HCT116 (cell line): ENCODE measurements around the gene METTL27. TPM values are rescaled to one million over a fixed set of nuclear protein-coding genes. Genes with fewer than 3 reads are reported as not detected.

Experiments used
- ATAC-seq: fragments of 200-7000 bp; cut with Tn5 transposase; 2 replicates; pipeline ENCODE4 v1.9.1; 2020; ENCODE audit warnings: mild to moderate bottlenecking, moderate library complexity
- Bru-seq: library from RNA; stranded (reverse); fragments of 400-500 nt; gene quantifications from one replicate; lab custom pipeline; 2021; lab: Mats Ljungman, UMichigan
- BruChase-seq, 2 experiments: library from RNA; stranded (reverse); fragments of 400-500 nt; gene quantifications; one replicate each; lab custom pipeline; 2021; lab: Mats Ljungman, UMichigan
- BruUV-seq: library from RNA; stranded (reverse); fragments of 400-500 nt; replicated peaks from 2 replicates; lab custom pipeline; 2021; lab: Mats Ljungman, UMichigan
- CTCF ChIA-PET: fragments of 300-600 bp; sonication (Branson Sonifier 250); formaldehyde crosslinking; loops from one replicate; lab custom pipeline; 2021; ENCODE audit warnings: antibody characterized with exemption; lab: Charles Lee
- POLR2A ChIA-PET: fragments of 300-600, 350-600 bp; sonication (Branson Sonifier 250); formaldehyde crosslinking; loops from one replicate; lab custom pipeline; 2021; ENCODE audit warnings: antibody characterized with exemption; lab: Charles Lee
- RAD21 ChIA-PET, 2 experiments: fragments of 300-600 bp; sonication (Branson Sonifier 250); formaldehyde crosslinking; loops; one replicate each; lab custom pipeline; 2023; ENCODE audit warnings: low total read pairs in 2 of 2; ENCODE audit not compliant: uncharacterized antibody in 2 of 2, unreplicated experiment in 2 of 2, low non-redundant PET in 1 of 2; lab: Charles Lee
- DNase-seq: peaks from one replicate; pipeline ENCODE4 v3.0.0-alpha.2; 2010; ENCODE audit warnings: low read depth, low spot score
- H2AFZ ChIP-seq: fragments of 200-600 bp; shearing (Covaris generic), sonication (generic); 2 replicates; pipeline ENCODE4 v1.6.1; 2017; ENCODE audit warnings: low read depth, mixed run types, mixed read lengths, antibody characterized with exemption, low read length; ENCODE audit not compliant: poor library complexity, severe bottlenecking
- H3K27ac ChIP-seq: 2 replicates; pipeline ENCODE4 v1.5.1; 2012; ENCODE audit warnings: low read depth, low read length
- H3K27me3 ChIP-seq: fragments of 200-600 bp; sonication (generic); 2 replicates; pipeline ENCODE4 v1.6.1; 2016; ENCODE audit warnings: mixed run types, low read length, mixed read lengths; ENCODE audit not compliant: insufficient read depth
- H3K36me3 ChIP-seq, 2 experiments: fragments of 200-500 bp in 1 of 2; fragments of 200-600 bp in 1 of 2; sonication (Bioruptor generic) in 1 of 2; sonication (generic) in 1 of 2; 2 replicates each; pipeline versions ENCODE4 v1.5.1 to v1.6.1; 2014 to 2016; ENCODE audit warnings: low read length in 2 of 2, inconsistent platforms in 1 of 2, mixed read lengths in 1 of 2, mixed run types in 1 of 2; ENCODE audit not compliant: insufficient read depth in 2 of 2, control insufficient read depth in 1 of 2
- H3K4me1 ChIP-seq, 2 experiments: fragments of 200-600 bp in 1 of 2; sonication (generic) in 1 of 2; 2 replicates each; pipeline versions ENCODE4 v1.5.1 to v1.6.1; 2012 to 2017; ENCODE audit warnings: low read length in 2 of 2, inconsistent platforms in 1 of 2, mild to moderate bottlenecking in 1 of 2, mixed read lengths in 1 of 2, mixed run types in 1 of 2, moderate library complexity in 1 of 2; ENCODE audit not compliant: insufficient read depth in 2 of 2, control insufficient read depth in 1 of 2
- H3K4me2 ChIP-seq: fragments of 200-600 bp; sonication (generic); 2 replicates; pipeline ENCODE4 v1.6.1; 2017; ENCODE audit warnings: mixed run types, low read length, mixed read lengths
- H3K4me3 ChIP-seq, 2 experiments: fragments of 200-600 bp in 1 of 2; sonication (generic) in 1 of 2; replicated peaks in 1 of 2; 2 replicates each; pipeline ENCODE4 v1.5.1; 2011 to 2016; ENCODE audit warnings: low read length in 2 of 2, control low read depth in 1 of 2, low read depth in 1 of 2, mild to moderate bottlenecking in 1 of 2, mixed read lengths in 1 of 2, mixed run types in 1 of 2
- H3K79me2 ChIP-seq: fragments of 200-600 bp; sonication (generic); 2 replicates; pipeline ENCODE4 v1.6.1; 2017; ENCODE audit warnings: mild to moderate bottlenecking, mixed run types, low read length, moderate library complexity, mixed read lengths; ENCODE audit not compliant: insufficient read depth
- H3K9ac ChIP-seq: fragments of 200-600 bp; sonication (generic); 2 replicates; pipeline ENCODE4 v1.6.1; 2016; ENCODE audit warnings: low read length, mixed read lengths
- H3K9me2 ChIP-seq: fragments of 200-600 bp; sonication (generic), shearing (Covaris generic); 2 replicates; pipeline ENCODE4 v1.6.1; 2017; ENCODE audit warnings: mixed run types, mild to moderate bottlenecking, moderate library complexity; ENCODE audit not compliant: insufficient read depth
- H3K9me3 ChIP-seq, 2 experiments: fragments of 200-500 bp in 1 of 2; fragments of 200-600 bp in 1 of 2; sonication (Bioruptor generic) in 1 of 2; sonication (generic) in 1 of 2; 2 replicates each; pipeline ENCODE4 v1.6.1; 2014 to 2017; ENCODE audit warnings: low read length in 2 of 2, mixed read lengths in 2 of 2, inconsistent platforms in 1 of 2, low read depth in 1 of 2, mild to moderate bottlenecking in 1 of 2, mixed run types in 1 of 2, moderate library complexity in 1 of 2; ENCODE audit not compliant: control insufficient read depth in 1 of 2, insufficient read depth in 1 of 2
- H4K20me1 ChIP-seq: fragments of 200-600 bp; sonication (generic), shearing (Covaris generic); 2 replicates; pipeline ENCODE4 v1.6.1; 2017; ENCODE audit warnings: mixed run types, mild to moderate bottlenecking, moderate library complexity; ENCODE audit not compliant: insufficient read depth
- CBX3 ChIP-seq: IDR thresholded peaks from 2 replicates; pipeline ENCODE4 v1.6.1; 2012; ENCODE audit warnings: low read depth
- EZH2 ChIP-seq: fragments of 200-600 bp; sonication (generic); IDR thresholded peaks from 2 replicates; pipeline ENCODE4 v1.6.1; 2017; ENCODE audit warnings: antibody characterized with exemption, mixed run types
- EZH2phosphoT487 ChIP-seq: fragments of 200-600 bp; IDR thresholded peaks from 2 replicates; pipeline ENCODE4 v1.6.1; 2018; ENCODE audit warnings: antibody characterized with exemption, borderline replicate concordance
- JUND ChIP-seq: IDR thresholded peaks from 2 replicates; pipeline ENCODE4 v1.6.1; 2012
- POLR2A ChIP-seq: IDR thresholded peaks from 2 replicates; pipeline ENCODE4 v1.7.0; 2011; ENCODE audit warnings: borderline replicate concordance; ENCODE audit not compliant: insufficient read depth, insufficient read length; ENCODE audit errors: extremely low read depth
- POLR2AphosphoS5 ChIP-seq: IDR thresholded peaks from 2 replicates; pipeline ENCODE4 v1.6.1; 2011; ENCODE audit warnings: mild to moderate bottlenecking, low read depth, low read length, moderate library complexity
- SRF ChIP-seq: IDR thresholded peaks from 2 replicates; pipeline ENCODE4 v1.6.1; 2012; ENCODE audit warnings: low read depth
- ZBTB33 ChIP-seq: IDR thresholded peaks from 2 replicates; pipeline ENCODE4 v1.6.1; 2011; ENCODE audit warnings: mild to moderate bottlenecking, low read length, moderate library complexity; ENCODE audit not compliant: insufficient replicate concordance; ENCODE audit errors: extremely low read depth
- ZFX ChIP-seq: fragments of 450-650 bp; IDR thresholded peaks from 2 replicates; pipeline ENCODE4 v1.6.1; 2017
- ZNF274 ChIP-seq: fragments of 200-500 bp; sonication (Bioruptor generic); IDR thresholded peaks from 2 replicates; pipeline ENCODE4 v1.6.1; 2014; ENCODE audit warnings: mild to moderate bottlenecking, low read depth, low read length, inconsistent platforms
- intact Hi-C: fragments of 100-400 bp; cut with micrococcal nuclease; formaldehyde crosslinking; loops from 2 replicates; pipeline ENCODE4 v1.10.0; 2022
- long read RNA-seq: library from polyadenylated mRNA; unstranded; transcript quantifications from one replicate; pipeline ENCODE4 v2.0.0, GENCODE V29; 2021; ENCODE audit not compliant: unreplicated experiment
- polyA plus RNA-seq: library from polyadenylated mRNA; unstranded; fragments of >200 nt; gene quantifications from 2 replicates; pipeline ENCODE4 v1.2.1, GENCODE V29; 2012; ENCODE audit warnings: missing spikeins
- total RNA-seq: library from RNA; stranded (reverse); gene quantifications from one replicate; pipeline ENCODE4 v1.2.1, GENCODE V29; 2021; ENCODE audit not compliant: unreplicated experiment

Gene METTL27
- total RNA-seq (30.4 TPM), Bru-seq, nascent RNA (percentile 81 among the genes with signal in this experiment), BruChase-seq, experiment 1, labeled RNA remaining after a 6-hour chase (percentile 53 among the genes with signal in this experiment), BruChase-seq, experiment 2, labeled RNA remaining after a 2-hour chase (percentile 61 among the genes with signal in this experiment)
- polyA plus RNA-seq, result 36.9 and 40.2 TPM in 2 replicates
- long read RNA-seq, partial matches to known transcripts, result 1 of 12 reads
- long read RNA-seq, other reads (novel, unspliced or antisense), result 7 of 12 reads

GRCh38 chr7:73842067-73842976 lies at the start of gene METTL27:
METTL27 (minus strand) TSS chr7:73842516; CDS start chr7:73842140, 376 bp downstream.
- H3K79me2 ChIP-seq, result peaks cover 9% of the 10 kb centered on the region; the same call in 1 of the 2 replicates
- DNase-seq (peak; percentile 88), ATAC-seq (peak; percentile 88)
- ChIA-PET POLR2A (interaction anchor here (0.6 to 4.4 kb wide), 24 partner anchors 8 to 520 kb away, joined by 3 to 87 read pairs (median 4); partner anchors contain the start of genes ABHD11 and CLDN4), CTCF (interaction anchor here (0.6 to 1.8 kb wide), 11 partner anchors 8 to 233 kb away, joined by 3 to 18 read pairs (median 4); partner anchors contain the start of gene ABHD11), RAD21 (interaction anchor here (0.6 to 1.5 kb wide), 6 partner anchors 8 to 102 kb away, joined by 3 to 7 read pairs (median 5); no protein-coding TSS in a partner anchor)
- peak; percentile 75 for TF ChIP-seq ZFX
- no peak for TF ChIP-seq SRF
- no peak for TF ChIP-seq EZH2
- TF ChIP-seq POLR2A, result peak; percentile 71
- no peak for TF ChIP-seq CBX3
- no peak for TF ChIP-seq ZNF274
- TF ChIP-seq JUND, result no peak
- no peak for TF ChIP-seq ZBTB33
- TF ChIP-seq EZH2phosphoT487, result no peak
- peak; percentile 93 for TF ChIP-seq POLR2AphosphoS5
- H3K27me3 ChIP-seq, result no peaks in the 10 kb centered on the region
- no peaks in the 10 kb centered on the region; a peak in 1 of 4 replicates for H3K36me3 ChIP-seq
- H3K27ac ChIP-seq, result peak within 1 kb of the TSS; percentile 90
- peak within 1 kb of the TSS; percentile 93 for H3K9ac ChIP-seq
- BruUV-seq, result TSS peak; percentile 82
- no peaks in the 10 kb centered on the region for H4K20me1 ChIP-seq
- H2AFZ ChIP-seq, result no peak within 1 kb of the TSS
- H3K9me3 ChIP-seq, result no peaks in the 10 kb centered on the region
- H3K4me2 ChIP-seq, result peak within 1 kb of the TSS; percentile 96
- intact Hi-C loops, result no loop called here
- H3K4me3 ChIP-seq, result peak within 1 kb of the TSS; percentile 85 to 93
- H3K4me1 ChIP-seq, result peaks cover 33 to 59% of the 10 kb centered on the region in 2 experiments
- H3K9me2 ChIP-seq, result no peaks in the 10 kb centered on the region
